GM12891 (cell line): ENCODE results near the gene TAAR1.

ENCODE experiments used
- PAX5 ChIP-seq: IDR thresholded peaks from 2 replicates; pipeline ENCODE4 v1.6.1; 2011; ENCODE audit warnings: low read length, moderate library complexity, mild to moderate bottlenecking; ENCODE audit not compliant: insufficient read depth, severe bottlenecking
- POLR2A ChIP-seq: IDR thresholded peaks from 2 replicates; pipeline ENCODE4 v1.6.1; 2011; ENCODE audit warnings: low read depth, low read length, control low read depth
- POLR2AphosphoS5 ChIP-seq: IDR thresholded peaks from 2 replicates; pipeline ENCODE4 v1.6.1; 2011; ENCODE audit warnings: low read depth, low read length, control low read depth
- POU2F2 ChIP-seq: IDR thresholded peaks from 2 replicates; pipeline ENCODE4 v1.6.1; 2011; ENCODE audit warnings: low read depth, mild to moderate bottlenecking, control low read depth, low read length, moderate library complexity
- SPI1 ChIP-seq: IDR thresholded peaks from 2 replicates; pipeline ENCODE4 v1.6.1; 2011; ENCODE audit warnings: low read depth, low read length, control low read depth
- TAF1 ChIP-seq: IDR thresholded peaks from 2 replicates; pipeline ENCODE4 v1.6.1; 2011; ENCODE audit warnings: low read depth, low read length, control low read depth

DNA sequence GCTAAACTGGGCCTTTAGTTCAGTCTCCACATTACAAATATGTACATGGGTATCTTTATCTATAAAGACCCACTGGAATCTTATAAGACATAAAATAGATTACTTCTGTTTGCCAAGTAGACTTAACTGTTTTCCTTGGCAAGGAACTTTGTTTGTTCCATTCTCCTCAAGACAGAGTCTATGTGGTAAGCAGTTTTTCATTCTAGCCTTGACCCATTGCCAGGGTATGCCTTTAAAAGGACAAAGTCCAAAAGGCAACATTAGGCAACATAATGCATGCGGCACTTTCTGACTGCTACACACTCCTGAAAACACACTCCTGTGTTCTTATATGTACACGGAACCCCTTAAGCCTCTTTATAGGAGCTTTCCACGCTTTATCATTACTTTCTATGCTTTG lies 34.5 kb upstream of the TAAR1 start:
- TF ChIP-seq TAF1 = no peak
- TF ChIP-seq PAX5 = no peak
- TF ChIP-seq POLR2A = no peak
- no peak for TF ChIP-seq POLR2AphosphoS5
- no peak for TF ChIP-seq SPI1
- no peak for TF ChIP-seq POU2F2
